SK-N-SH (cell line): ENCODE data around the gene SIK2. TPM values are rescaled to one million over a fixed set of nuclear protein-coding genes. Genes with fewer than 3 reads are reported as not detected.

ENCODE experiments used
- CTCF ChIA-PET: fragments of 300-600, 350-600 bp; formaldehyde crosslinking; extraction: SDS; loops from one replicate; lab custom pipeline; 2021; lab: Yijun Ruan, JAX
- POLR2A ChIA-PET: fragments of 350-600 bp; sonication (Branson Sonifier 250); formaldehyde crosslinking; extraction: SDS; loops from one replicate; lab custom pipeline; 2020; ENCODE audit warnings: antibody characterized with exemption, inconsistent platforms; lab: Yijun Ruan, JAX
- DNase-seq: peaks from one replicate; pipeline ENCODE4 v3.0.0; 2012
- H2AFZ ChIP-seq: fragments of 200-600 bp; sonication (generic); 2 replicates; pipeline ENCODE4 v1.8.1; 2016; ENCODE audit warnings: antibody characterized with exemption, mild to moderate bottlenecking, low read depth
- H3F3A ChIP-seq: fragments of 200-600 bp; sonication (generic); replicated peaks from 2 replicates; pipeline ENCODE3; 2016; ENCODE audit warnings: antibody characterized with exemption, mild to moderate bottlenecking; ENCODE audit not compliant: insufficient read depth
- H3K27ac ChIP-seq, 2 experiments: fragments of 200-500 bp in 1 of 2; fragments of 200-600 bp in 1 of 2; sonication (Bioruptor generic) in 1 of 2; sonication (generic), shearing (Covaris generic) in 1 of 2; 2 replicates each; pipeline versions ENCODE4 v1.5.1 to v1.6.1; 2014 to 2016; ENCODE audit warnings: low read depth in 2 of 2, inconsistent platforms in 1 of 2, low read length in 1 of 2, mild to moderate bottlenecking in 1 of 2, mixed read lengths in 1 of 2
- H3K27me3 ChIP-seq: fragments of 200-600 bp; sonication (generic), shearing (Covaris generic); 2 replicates; pipeline ENCODE4 v1.6.1; 2016; ENCODE audit warnings: mixed run types; ENCODE audit not compliant: insufficient read depth
- H3K36me3 ChIP-seq, 2 experiments: fragments of 200-500 bp in 1 of 2; fragments of 200-600 bp in 1 of 2; sonication (Bioruptor generic) in 1 of 2; sonication (generic) in 1 of 2; replicated peaks in 1 of 2; 2 replicates each; pipeline versions ENCODE3 to v1.5.1; 2014 to 2016; ENCODE audit warnings: low read length in 1 of 2, mild to moderate bottlenecking in 1 of 2; ENCODE audit not compliant: insufficient read depth in 2 of 2, control insufficient read depth in 1 of 2
- H3K4me1 ChIP-seq, 2 experiments: fragments of 200-500 bp in 1 of 2; fragments of 200-600 bp in 1 of 2; sonication (Bioruptor generic) in 1 of 2; sonication (generic), shearing (Covaris generic) in 1 of 2; 2 replicates each; pipeline versions ENCODE4 v1.5.1 to v1.6.1; 2014 to 2016; ENCODE audit warnings: low read depth in 1 of 2, low read length in 1 of 2, mixed run types in 1 of 2; ENCODE audit not compliant: insufficient read depth in 2 of 2, control insufficient read depth in 1 of 2
- H3K4me2 ChIP-seq: fragments of 200-600 bp; sonication (generic), shearing (Covaris generic); 2 replicates; pipeline ENCODE4 v1.6.1; 2017; ENCODE audit warnings: mixed run types
- H3K4me3 ChIP-seq, 2 experiments: fragments of 200-500 bp in 1 of 2; fragments of 200-600 bp in 1 of 2; sonication (Bioruptor generic) in 1 of 2; sonication (generic), shearing (Covaris generic) in 1 of 2; 2 replicates each; pipeline versions ENCODE4 v1.5.1 to v1.8.1; 2014 to 2016; ENCODE audit warnings: low read depth in 2 of 2, inconsistent platforms in 1 of 2, low read length in 1 of 2, mild to moderate bottlenecking in 1 of 2, mixed read lengths in 1 of 2, moderate library complexity in 1 of 2
- H3K79me2 ChIP-seq: fragments of 200-600 bp; sonication (generic); 2 replicates; pipeline ENCODE4 v1.8.1; 2017; ENCODE audit warnings: mild to moderate bottlenecking; ENCODE audit not compliant: insufficient read depth
- H3K9ac ChIP-seq: fragments of 200-600 bp; sonication (generic); 2 replicates; pipeline ENCODE4 v1.6.1; 2017; ENCODE audit warnings: mixed run types
- H3K9me2 ChIP-seq: fragments of 200-600 bp; sonication (generic); 2 replicates; pipeline ENCODE4 v1.6.1; 2017; ENCODE audit warnings: mixed run types
- H3K9me3 ChIP-seq: fragments of 200-600 bp; sonication (generic); 2 replicates; pipeline ENCODE4 v1.6.1; 2017; ENCODE audit warnings: mixed run types, mild to moderate bottlenecking, moderate library complexity
- H4K20me1 ChIP-seq: fragments of 200-600 bp; sonication (generic); 2 replicates; pipeline ENCODE4 v1.6.1; 2017; ENCODE audit warnings: mild to moderate bottlenecking, mixed run types; ENCODE audit not compliant: insufficient read depth
- ELF1 ChIP-seq: IDR thresholded peaks from 2 replicates; pipeline ENCODE4 v1.4.0; 2012
- EZH2phosphoT487 ChIP-seq: fragments of 200-600 bp; sonication (generic); IDR thresholded peaks from 2 replicates; pipeline ENCODE4 v1.6.1; 2017; ENCODE audit warnings: low read depth, mixed run types, mild to moderate bottlenecking, antibody characterized with exemption, moderate library complexity, borderline replicate concordance
- FOSL2 ChIP-seq: IDR thresholded peaks from 2 replicates; pipeline ENCODE4 v1.4.0; 2012; ENCODE audit warnings: low read depth, mild to moderate bottlenecking, moderate library complexity, borderline replicate concordance
- FOXJ3 ChIP-seq: sonication (generic); formaldehyde crosslinking; IDR thresholded peaks from 2 replicates; pipeline ENCODE4 v1.5.1; 2020; ENCODE audit warnings: mild to moderate bottlenecking, missing genetic modification reagents
- FOXM1 ChIP-seq: IDR thresholded peaks from 2 replicates; pipeline ENCODE4 v1.4.0; 2012; ENCODE audit warnings: low read depth, mild to moderate bottlenecking
- GABPA ChIP-seq: IDR thresholded peaks from 2 replicates; pipeline ENCODE4 v1.4.0; 2012; ENCODE audit warnings: low read depth, mild to moderate bottlenecking
- GATA2 ChIP-seq: sonication (generic); formaldehyde crosslinking; IDR thresholded peaks from 2 replicates; pipeline ENCODE4 v1.5.0; 2020; ENCODE audit warnings: mild to moderate bottlenecking, missing genetic modification reagents
- MEF2A ChIP-seq: IDR thresholded peaks from 2 replicates; pipeline ENCODE4 v1.4.0; 2012; ENCODE audit warnings: low read depth, borderline replicate concordance
- RFX5 ChIP-seq: IDR thresholded peaks from 2 replicates; pipeline ENCODE4 v1.6.1; 2012; ENCODE audit warnings: mild to moderate bottlenecking, improper control_type of control experiment, low read length
- RXRA ChIP-seq: IDR thresholded peaks from 2 replicates; pipeline ENCODE4 v1.4.0; 2012; ENCODE audit warnings: low read depth, mild to moderate bottlenecking, borderline replicate concordance
- SIN3A ChIP-seq: IDR thresholded peaks from 2 replicates; pipeline ENCODE4 v1.6.1; 2012; ENCODE audit warnings: low read depth, mild to moderate bottlenecking, low read length, moderate library complexity, borderline replicate concordance
- SMC3 ChIP-seq: IDR thresholded peaks from 2 replicates; pipeline ENCODE4 v1.6.1; 2012; ENCODE audit warnings: low read depth, low read length, improper control_type of control experiment
- TAF1 ChIP-seq: IDR thresholded peaks from 2 replicates; pipeline ENCODE4 v1.6.1; 2012; ENCODE audit warnings: low read depth, mild to moderate bottlenecking, low read length, moderate library complexity, borderline replicate concordance
- WGBS: methylation state at CpG from one replicate; pipeline ENCODE4 v1.1.6; 2017; ENCODE audit warnings: low lambda C conversion rate; 5-methylcytosine and 5-hydroxymethylcytosine counted together
- polyA plus RNA-seq, 3 experiments: library from polyadenylated mRNA; depleted of rRNA; stranded (reverse); fragments of >200 nt; gene quantifications; 2 replicates each; pipeline ENCODE4 v1.2.3, GENCODE V29; 2012
- TF ChIP-seq, protein P1 (sequence below): IDR thresholded peaks from 2 replicates; pipeline ENCODE4 v1.6.1; 2012; ENCODE audit warnings: mild to moderate bottlenecking, low read depth, low read length, moderate library complexity
- TF ChIP-seq, protein P2 (sequence below): fragments of 200-600 bp; sonication (generic); IDR thresholded peaks from 2 replicates; pipeline ENCODE4 v1.6.1; 2017; ENCODE audit warnings: antibody characterized with exemption, mild to moderate bottlenecking, moderate library complexity

SIK2 gene
- polyA plus RNA-seq, 1 of the 3 experiments (the other 2 are of a cell fraction), result 8.9 TPM

DNA sequence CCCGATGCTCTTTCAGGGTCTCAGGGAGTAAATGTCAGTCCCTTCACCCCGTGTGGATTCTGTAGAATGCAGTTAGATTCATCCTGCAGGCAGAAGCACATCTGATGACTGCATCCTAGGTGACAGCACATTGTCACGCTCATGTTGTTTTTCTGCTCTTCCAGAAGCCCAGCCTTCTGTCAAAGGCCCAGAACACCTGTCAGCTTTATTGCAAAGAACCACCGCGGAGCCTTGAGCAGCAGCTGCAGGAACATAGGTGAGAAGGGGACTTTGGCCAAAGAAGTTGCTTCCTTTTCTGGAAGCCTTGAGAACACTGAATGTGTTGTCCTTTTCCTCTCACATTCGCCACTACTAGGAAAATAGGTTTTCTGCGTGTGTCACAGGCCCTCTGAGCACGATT, 120.3 kb downstream of the SIK2 start:
- H3F3A ChIP-seq, result peaks cover 11% of the 10 kb centered on the region
- DNase-seq, result no peak
- H3K4me2 ChIP-seq, result no peak overlapping the region
- H3K27me3 ChIP-seq, result no peaks in the 10 kb centered on the region
- no peaks in the 10 kb centered on the region for H3K9me2 ChIP-seq
- ChIA-PET POLR2A (no interaction called here), CTCF (no interaction called here)
- H3K4me3 ChIP-seq, result no peak overlapping the region
- TF ChIP-seq FOXJ3 (no peak), TAF1 (no peak), RFX5 (no peak), EZH2phosphoT487 (no peak), GATA2 (CRISPR knock-in tag) (no peak), SIN3A (no peak), RXRA (no peak), MEF2A (no peak), SMC3 (no peak), ELF1 (no peak)
- TF ChIP-seq, protein P1, sequence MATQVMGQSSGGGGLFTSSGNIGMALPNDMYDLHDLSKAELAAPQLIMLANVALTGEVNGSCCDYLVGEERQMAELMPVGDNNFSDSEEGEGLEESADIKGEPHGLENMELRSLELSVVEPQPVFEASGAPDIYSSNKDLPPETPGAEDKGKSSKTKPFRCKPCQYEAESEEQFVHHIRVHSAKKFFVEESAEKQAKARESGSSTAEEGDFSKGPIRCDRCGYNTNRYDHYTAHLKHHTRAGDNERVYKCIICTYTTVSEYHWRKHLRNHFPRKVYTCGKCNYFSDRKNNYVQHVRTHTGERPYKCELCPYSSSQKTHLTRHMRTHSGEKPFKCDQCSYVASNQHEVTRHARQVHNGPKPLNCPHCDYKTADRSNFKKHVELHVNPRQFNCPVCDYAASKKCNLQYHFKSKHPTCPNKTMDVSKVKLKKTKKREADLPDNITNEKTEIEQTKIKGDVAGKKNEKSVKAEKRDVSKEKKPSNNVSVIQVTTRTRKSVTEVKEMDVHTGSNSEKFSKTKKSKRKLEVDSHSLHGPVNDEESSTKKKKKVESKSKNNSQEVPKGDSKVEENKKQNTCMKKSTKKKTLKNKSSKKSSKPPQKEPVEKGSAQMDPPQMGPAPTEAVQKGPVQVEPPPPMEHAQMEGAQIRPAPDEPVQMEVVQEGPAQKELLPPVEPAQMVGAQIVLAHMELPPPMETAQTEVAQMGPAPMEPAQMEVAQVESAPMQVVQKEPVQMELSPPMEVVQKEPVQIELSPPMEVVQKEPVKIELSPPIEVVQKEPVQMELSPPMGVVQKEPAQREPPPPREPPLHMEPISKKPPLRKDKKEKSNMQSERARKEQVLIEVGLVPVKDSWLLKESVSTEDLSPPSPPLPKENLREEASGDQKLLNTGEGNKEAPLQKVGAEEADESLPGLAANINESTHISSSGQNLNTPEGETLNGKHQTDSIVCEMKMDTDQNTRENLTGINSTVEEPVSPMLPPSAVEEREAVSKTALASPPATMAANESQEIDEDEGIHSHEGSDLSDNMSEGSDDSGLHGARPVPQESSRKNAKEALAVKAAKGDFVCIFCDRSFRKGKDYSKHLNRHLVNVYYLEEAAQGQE, result no peak
- H3K79me2 ChIP-seq, result no peaks in the 10 kb centered on the region
- no peak overlapping the region for H2AFZ ChIP-seq
- H4K20me1 ChIP-seq, result no peaks in the 10 kb centered on the region
- no peak overlapping the region for H3K27ac ChIP-seq
- H3K36me3 ChIP-seq, result peaks cover 45 to 79% of the 10 kb centered on the region in 2 experiments
- no peaks in the 10 kb centered on the region for H3K9me3 ChIP-seq
- WGBS, result 95% methylated on average over 8 of the region's 8 CpGs
- no peak overlapping the region for H3K9ac ChIP-seq
- H3K4me1 ChIP-seq, result peaks cover 15 to 32% of the 10 kb centered on the region in 2 experiments; a peak in 2 of 4 replicates

DNA sequence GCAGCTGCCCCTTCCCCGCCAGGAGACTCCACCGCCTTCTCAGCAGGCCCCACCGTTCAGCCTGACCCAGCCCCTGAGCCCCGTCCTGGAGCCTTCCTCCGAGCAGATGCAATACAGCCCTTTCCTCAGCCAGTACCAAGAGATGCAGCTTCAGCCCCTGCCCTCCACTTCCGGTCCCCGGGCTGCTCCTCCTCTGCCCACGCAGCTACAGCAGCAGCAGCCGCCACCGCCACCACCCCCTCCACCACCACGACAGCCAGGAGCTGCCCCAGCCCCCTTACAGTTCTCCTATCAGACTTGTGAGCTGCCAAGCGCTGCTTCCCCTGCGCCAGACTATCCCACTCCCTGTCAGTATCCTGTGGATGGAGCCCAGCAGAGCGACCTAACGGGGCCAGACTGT, 121.3 kb downstream of the SIK2 start:
- H2AFZ ChIP-seq, result no peak overlapping the region
- 90% methylated on average over 11 of the region's 15 CpGs for WGBS
- ChIA-PET POLR2A (interaction anchor here (1.4 kb wide), 1 partner anchor 11 kb away, joined by 6 read pairs; no protein-coding TSS in a partner anchor), CTCF (interaction anchor here (0.8 to 1.3 kb wide), 2 partner anchors 119 to 121 kb away, joined by 3 to 7 read pairs; partner anchors contain the start of gene SIK2)
- no peaks in the 10 kb centered on the region for H3K9me2 ChIP-seq
- TF ChIP-seq GATA2 (CRISPR knock-in tag), result no peak
- no peak for TF ChIP-seq FOXM1
- no peak for TF ChIP-seq RXRA
- TF ChIP-seq, protein P2, sequence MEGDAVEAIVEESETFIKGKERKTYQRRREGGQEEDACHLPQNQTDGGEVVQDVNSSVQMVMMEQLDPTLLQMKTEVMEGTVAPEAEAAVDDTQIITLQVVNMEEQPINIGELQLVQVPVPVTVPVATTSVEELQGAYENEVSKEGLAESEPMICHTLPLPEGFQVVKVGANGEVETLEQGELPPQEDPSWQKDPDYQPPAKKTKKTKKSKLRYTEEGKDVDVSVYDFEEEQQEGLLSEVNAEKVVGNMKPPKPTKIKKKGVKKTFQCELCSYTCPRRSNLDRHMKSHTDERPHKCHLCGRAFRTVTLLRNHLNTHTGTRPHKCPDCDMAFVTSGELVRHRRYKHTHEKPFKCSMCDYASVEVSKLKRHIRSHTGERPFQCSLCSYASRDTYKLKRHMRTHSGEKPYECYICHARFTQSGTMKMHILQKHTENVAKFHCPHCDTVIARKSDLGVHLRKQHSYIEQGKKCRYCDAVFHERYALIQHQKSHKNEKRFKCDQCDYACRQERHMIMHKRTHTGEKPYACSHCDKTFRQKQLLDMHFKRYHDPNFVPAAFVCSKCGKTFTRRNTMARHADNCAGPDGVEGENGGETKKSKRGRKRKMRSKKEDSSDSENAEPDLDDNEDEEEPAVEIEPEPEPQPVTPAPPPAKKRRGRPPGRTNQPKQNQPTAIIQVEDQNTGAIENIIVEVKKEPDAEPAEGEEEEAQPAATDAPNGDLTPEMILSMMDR, result no peak
- TF ChIP-seq GABPA, result no peak
- no peak for TF ChIP-seq FOSL2
- no peaks in the 10 kb centered on the region for H3K27me3 ChIP-seq
- H4K20me1 ChIP-seq, result no peaks in the 10 kb centered on the region
- H3K36me3 ChIP-seq, result peaks cover 45 to 82% of the 10 kb centered on the region in 2 experiments
- no peak overlapping the region for H3K9ac ChIP-seq
- H3F3A ChIP-seq, result no peaks in the 10 kb centered on the region
- H3K79me2 ChIP-seq, result no peaks in the 10 kb centered on the region
- H3K4me2 ChIP-seq, result no peak overlapping the region
- peak; percentile 82 for DNase-seq
- no peak overlapping the region for H3K4me3 ChIP-seq
- no peaks in the 10 kb centered on the region for H3K9me3 ChIP-seq
- H3K4me1 ChIP-seq, result peaks cover 6 to 32% of the 10 kb centered on the region in 2 experiments; a peak in 2 of 4 replicates
- peak overlapping the region in 1 of 2 experiments; percentile 30; a peak in 2 of 4 replicates for H3K27ac ChIP-seq
